HepG2 (cell line): ENCODE data around the gene EGR2. TPM values are rescaled to one million over a fixed set of nuclear protein-coding genes. Genes with fewer than 3 reads are reported as not detected.

Experiments used
- ARNT ChIP-seq: fragments of 450-650 bp; IDR thresholded peaks from 2 replicates; pipeline ENCODE4 v1.6.1; 2017
- ESRRA ChIP-seq: sonication (generic); formaldehyde crosslinking; IDR thresholded peaks from 2 replicates; pipeline ENCODE4 v1.5.1; 2020; ENCODE audit warnings: mild to moderate bottlenecking, low read depth, missing genetic modification reagents
- HNRNPLL ChIP-seq: fragments of 200-400 bp; formaldehyde crosslinking; IDR thresholded peaks from 2 replicates; pipeline ENCODE4 v1.6.1; 2017; ENCODE audit warnings: mild to moderate bottlenecking, low read depth, low read length; ENCODE audit not compliant: poor library complexity, severe bottlenecking
- HOXA5 ChIP-seq: sonication (generic); formaldehyde crosslinking; IDR thresholded peaks from 2 replicates; pipeline ENCODE4 v1.4.0; 2020; ENCODE audit warnings: missing genetic modification reagents
- IRF2 ChIP-seq: IDR thresholded peaks from 2 replicates; pipeline ENCODE4 v1.6.1; 2018; ENCODE audit warnings: missing genetic modification reagents, missing compliant biosample characterization
- JUN ChIP-seq: sonication (generic); formaldehyde crosslinking; IDR thresholded peaks from 2 replicates; pipeline ENCODE4 v1.4.0; 2020; ENCODE audit warnings: mild to moderate bottlenecking, missing genetic modification reagents
- KLF16 ChIP-seq, 2 experiments: sonication (generic) in 1 of 2; formaldehyde crosslinking in 1 of 2; IDR thresholded peaks; 2 replicates each; pipeline versions ENCODE4 v1.6.1 to v1.8.0; 2016 to 2023; ENCODE audit warnings: missing genetic modification reagents in 2 of 2, missing compliant biosample characterization in 1 of 2
- TBL1XR1 ChIP-seq: fragments of 150-350 bp; IDR thresholded peaks from 2 replicates; pipeline ENCODE4 v1.6.1; 2014; ENCODE audit warnings: borderline replicate concordance, low read length; ENCODE audit not compliant: partially characterized antibody
- ZFAT ChIP-seq: sonication (generic); formaldehyde crosslinking; conservative IDR thresholded peaks from 2 replicates; pipeline ENCODE4 v1.8.1; 2023; ENCODE audit warnings: missing genetic modification reagents, inconsistent platforms
- ZIK1 ChIP-seq: sonication (generic); formaldehyde crosslinking; IDR thresholded peaks from 2 replicates; pipeline ENCODE4 v1.5.0; 2020; ENCODE audit warnings: mild to moderate bottlenecking, low read depth, missing genetic modification reagents, borderline replicate concordance
- ZMYM2 ChIP-seq: sonication (generic); formaldehyde crosslinking; IDR thresholded peaks from 2 replicates; pipeline ENCODE4 v1.8.0; 2022; ENCODE audit warnings: mild to moderate bottlenecking, missing genetic modification reagents
- ZNF260 ChIP-seq: sonication (generic); formaldehyde crosslinking; IDR thresholded peaks from 2 replicates; pipeline ENCODE4 v1.4.0; 2020; ENCODE audit warnings: missing genetic modification reagents, low read depth, mild to moderate bottlenecking, borderline replicate concordance
- ZNF619 ChIP-seq: sonication (generic); formaldehyde crosslinking; IDR thresholded peaks from 2 replicates; pipeline ENCODE4 v1.4.0; 2020; ENCODE audit warnings: mild to moderate bottlenecking, missing genetic modification reagents
- ZNF672 ChIP-seq: sonication (generic); formaldehyde crosslinking; IDR thresholded peaks from 2 replicates; pipeline ENCODE4 v1.8.1; 2022; ENCODE audit warnings: missing genetic modification reagents
- ZNF737 ChIP-seq: sonication (generic); formaldehyde crosslinking; IDR thresholded peaks from 2 replicates; pipeline ENCODE4 v1.5.0; 2020; ENCODE audit warnings: missing genetic modification reagents, mild to moderate bottlenecking, borderline replicate concordance
- ZNF777 ChIP-seq: sonication (generic); formaldehyde crosslinking; IDR thresholded peaks from 2 replicates; pipeline ENCODE4 v1.4.0; 2020; ENCODE audit warnings: missing genetic modification reagents
- ZNF83 ChIP-seq: sonication (generic); formaldehyde crosslinking; IDR thresholded peaks from 2 replicates; pipeline ENCODE4 v1.4.0; 2020; ENCODE audit warnings: missing genetic modification reagents, mild to moderate bottlenecking, borderline replicate concordance
- polyA plus RNA-seq, 8 experiments: library from polyadenylated mRNA; depleted of rRNA in 3 of 8; stranded (reverse) in 7 of 8; unstranded in 1 of 8; fragments of >200 nt; fragmentation: Illumina TruSeq in 4 of 8; extraction: Trizol in 4 of 8; gene quantifications; 2 replicates each; pipeline versions ENCODE4 v1.2.1 to v1.2.3, GENCODE V29; 2011 to 2016; ENCODE audit warnings: low read depth in 4 of 8, missing spikeins in 1 of 8, mixed read lengths in 1 of 8; ENCODE audit not compliant: insufficient read depth in 1 of 8
- total RNA-seq, 5 experiments: library from RNA; depleted of rRNA; stranded (reverse); fragments of >200 nt; fragmentation: Illumina TruSeq; extraction: Trizol; gene quantifications; 2 replicates each; pipeline ENCODE4 v1.2.3, GENCODE V29; 2016; ENCODE audit warnings: low read depth in 1 of 5
- TF ChIP-seq, protein P1 (sequence below): sonication (generic); formaldehyde crosslinking; IDR thresholded peaks from 2 replicates; pipeline ENCODE4 v1.4.0; 2020; ENCODE audit warnings: missing genetic modification reagents
- TF ChIP-seq, protein P2 (sequence below): sonication (generic); formaldehyde crosslinking; IDR thresholded peaks from 2 replicates; pipeline ENCODE4 v1.5.1; 2020; ENCODE audit warnings: missing genetic modification reagents, mild to moderate bottlenecking, borderline replicate concordance
- TF ChIP-seq, protein P3 (sequence below): sonication (generic); IDR thresholded peaks from 2 replicates; pipeline ENCODE4 v1.6.1; 2016; ENCODE audit warnings: low read depth, borderline replicate concordance
- TF ChIP-seq, protein P4 (sequence below): sonication (generic); formaldehyde crosslinking; IDR thresholded peaks from 2 replicates; pipeline ENCODE4 v1.4.0; 2020; ENCODE audit warnings: low read depth, mild to moderate bottlenecking, missing genetic modification reagents
- TF ChIP-seq, protein P5 (sequence below): IDR thresholded peaks from 2 replicates; pipeline ENCODE4 v1.6.1; 2018; ENCODE audit warnings: missing genetic modification reagents, mild to moderate bottlenecking, missing compliant biosample characterization
- TF ChIP-seq, protein P6 (sequence below): sonication (generic); formaldehyde crosslinking; IDR thresholded peaks from 2 replicates; pipeline ENCODE4 v1.5.0; 2020; ENCODE audit warnings: missing genetic modification reagents, mild to moderate bottlenecking, borderline replicate concordance

The EGR2 gene
- total and polyA plus RNA-seq, 2 of the 13 experiments (the other 11 are each of a cell fraction or from before 2014, with no cell fraction given): 0.11 to 0.15 TPM

DNA sequence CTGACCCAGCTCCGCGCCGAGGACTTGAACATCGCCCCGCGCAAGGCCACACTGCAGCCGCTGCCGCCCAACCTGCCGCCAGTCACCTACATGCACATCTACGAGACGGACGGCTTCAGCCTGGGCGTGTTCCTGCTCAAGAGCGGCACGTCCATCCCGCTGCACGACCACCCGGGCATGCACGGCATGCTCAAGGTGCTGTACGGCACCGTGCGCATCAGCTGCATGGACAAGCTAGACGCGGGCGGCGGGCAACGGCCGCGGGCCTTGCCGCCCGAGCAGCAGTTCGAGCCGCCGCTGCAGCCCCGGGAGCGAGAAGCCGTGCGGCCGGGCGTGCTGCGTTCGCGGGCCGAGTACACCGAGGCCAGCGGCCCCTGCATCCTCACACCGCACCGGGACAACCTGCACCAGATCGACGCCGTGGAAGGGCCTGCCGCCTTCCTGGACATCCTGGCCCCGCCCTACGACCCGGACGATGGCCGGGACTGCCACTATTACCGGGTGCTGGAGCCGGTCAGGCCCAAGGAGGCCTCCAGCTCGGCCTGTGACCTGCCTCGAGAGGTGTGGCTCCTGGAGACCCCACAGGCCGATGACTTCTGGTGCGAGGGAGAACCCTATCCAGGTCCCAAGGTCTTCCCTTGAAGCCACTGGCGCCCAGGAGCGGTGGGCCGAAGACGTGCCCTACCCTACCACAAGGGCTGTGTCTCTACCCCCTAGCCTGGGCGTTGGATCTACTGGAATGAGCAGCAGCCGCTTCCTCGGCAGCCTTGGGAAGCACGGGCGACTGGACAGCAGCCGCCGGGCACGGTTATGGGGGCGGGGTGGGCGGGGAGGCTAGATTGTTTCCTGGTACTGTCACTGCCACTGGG, 10.7 kb downstream of the EGR2 start (continued):
- TF ChIP-seq ZNF777 (CRISPR knock-in tag) (peak; percentile 72), ZFAT (CRISPR knock-in tag) (0 out of 2 replicates have a peak, but pooled peaks have one; percentile 58), ESRRA (CRISPR knock-in tag) (no peak), ARNT (no peak), ZNF737 (CRISPR knock-in tag) (no peak), ZNF672 (CRISPR knock-in tag) (no peak), ZNF260 (CRISPR knock-in tag) (no peak), HOXA5 (CRISPR knock-in tag) (no peak), ZNF83 (no peak), HNRNPLL (no peak), JUN (no peak), ZMYM2 (CRISPR knock-in tag) (no peak), ZNF619 (CRISPR knock-in tag) (no peak), TBL1XR1 (no peak), KLF16 (CRISPR knock-in tag; IDR thresholded peaks at IDR 0.05) (no peak), IRF2 (CRISPR knock-in tag) (0 out of 2 replicates have a peak, but pooled peaks have one; percentile 10), ZIK1 (CRISPR knock-in tag) (peak; percentile 48; the same call in 1 of the 2 replicates)
- TF ChIP-seq, protein P1, sequence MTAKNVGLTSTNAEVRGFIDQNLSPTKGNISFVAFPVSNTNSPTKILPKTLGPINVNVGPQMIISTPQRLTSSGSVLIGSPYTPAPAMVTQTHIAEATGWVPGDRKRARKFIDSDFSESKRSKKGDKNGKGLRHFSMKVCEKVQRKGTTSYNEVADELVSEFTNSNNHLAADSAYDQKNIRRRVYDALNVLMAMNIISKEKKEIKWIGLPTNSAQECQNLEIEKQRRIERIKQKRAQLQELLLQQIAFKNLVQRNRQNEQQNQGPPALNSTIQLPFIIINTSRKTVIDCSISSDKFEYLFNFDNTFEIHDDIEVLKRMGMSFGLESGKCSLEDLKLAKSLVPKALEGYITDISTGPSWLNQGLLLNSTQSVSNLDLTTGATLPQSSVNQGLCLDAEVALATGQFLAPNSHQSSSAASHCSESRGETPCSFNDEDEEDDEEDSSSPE (CRISPR knock-in tag): 0 out of 2 replicates have a peak, but pooled peaks have one; percentile 45
- TF ChIP-seq, protein P2, sequence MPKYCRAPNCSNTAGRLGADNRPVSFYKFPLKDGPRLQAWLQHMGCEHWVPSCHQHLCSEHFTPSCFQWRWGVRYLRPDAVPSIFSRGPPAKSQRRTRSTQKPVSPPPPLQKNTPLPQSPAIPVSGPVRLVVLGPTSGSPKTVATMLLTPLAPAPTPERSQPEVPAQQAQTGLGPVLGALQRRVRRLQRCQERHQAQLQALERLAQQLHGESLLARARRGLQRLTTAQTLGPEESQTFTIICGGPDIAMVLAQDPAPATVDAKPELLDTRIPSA (CRISPR knock-in tag): no peak
- TF ChIP-seq, protein P3, sequence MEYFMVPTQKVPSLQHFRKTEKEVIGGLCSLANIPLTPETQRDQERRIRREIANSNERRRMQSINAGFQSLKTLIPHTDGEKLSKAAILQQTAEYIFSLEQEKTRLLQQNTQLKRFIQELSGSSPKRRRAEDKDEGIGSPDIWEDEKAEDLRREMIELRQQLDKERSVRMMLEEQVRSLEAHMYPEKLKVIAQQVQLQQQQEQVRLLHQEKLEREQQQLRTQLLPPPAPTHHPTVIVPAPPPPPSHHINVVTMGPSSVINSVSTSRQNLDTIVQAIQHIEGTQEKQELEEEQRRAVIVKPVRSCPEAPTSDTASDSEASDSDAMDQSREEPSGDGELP: peak; percentile 13; the same call in 1 of the 2 replicates
- TF ChIP-seq, protein P4, sequence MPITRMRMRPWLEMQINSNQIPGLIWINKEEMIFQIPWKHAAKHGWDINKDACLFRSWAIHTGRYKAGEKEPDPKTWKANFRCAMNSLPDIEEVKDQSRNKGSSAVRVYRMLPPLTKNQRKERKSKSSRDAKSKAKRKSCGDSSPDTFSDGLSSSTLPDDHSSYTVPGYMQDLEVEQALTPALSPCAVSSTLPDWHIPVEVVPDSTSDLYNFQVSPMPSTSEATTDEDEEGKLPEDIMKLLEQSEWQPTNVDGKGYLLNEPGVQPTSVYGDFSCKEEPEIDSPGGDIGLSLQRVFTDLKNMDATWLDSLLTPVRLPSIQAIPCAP (CRISPR knock-in tag): 0 out of 2 replicates have a peak, but pooled peaks have one; percentile 30
- TF ChIP-seq, protein P5, sequence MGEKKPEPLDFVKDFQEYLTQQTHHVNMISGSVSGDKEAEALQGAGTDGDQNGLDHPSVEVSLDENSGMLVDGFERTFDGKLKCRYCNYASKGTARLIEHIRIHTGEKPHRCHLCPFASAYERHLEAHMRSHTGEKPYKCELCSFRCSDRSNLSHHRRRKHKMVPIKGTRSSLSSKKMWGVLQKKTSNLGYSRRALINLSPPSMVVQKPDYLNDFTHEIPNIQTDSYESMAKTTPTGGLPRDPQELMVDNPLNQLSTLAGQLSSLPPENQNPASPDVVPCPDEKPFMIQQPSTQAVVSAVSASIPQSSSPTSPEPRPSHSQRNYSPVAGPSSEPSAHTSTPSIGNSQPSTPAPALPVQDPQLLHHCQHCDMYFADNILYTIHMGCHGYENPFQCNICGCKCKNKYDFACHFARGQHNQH (CRISPR knock-in tag): peak; percentile 13; the same call in 1 of the 2 replicates
- TF ChIP-seq, protein P6, sequence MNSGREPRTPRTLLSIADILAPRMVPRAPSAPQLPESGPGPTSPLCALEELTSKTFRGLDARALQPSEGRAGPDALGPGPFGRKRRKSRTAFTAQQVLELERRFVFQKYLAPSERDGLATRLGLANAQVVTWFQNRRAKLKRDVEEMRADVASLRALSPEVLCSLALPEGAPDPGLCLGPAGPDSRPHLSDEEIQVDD (CRISPR knock-in tag): no peak
